GM19467 (cell line): Measurements from ENCODE around the gene SLCO3A1.

Source experiments
- ATAC-seq: cut with Tn5 transposase; IDR thresholded peaks from one replicate; pipeline ENCODE4 v1.9.1; 2021; ENCODE audit warnings: mild to moderate bottlenecking, moderate library complexity; ENCODE audit not compliant: unreplicated experiment

SLCO3A1 gene

GRCh38 chr15:91909111-91909510, 55.6 kb downstream of the SLCO3A1 start:
- ATAC-seq = no peak

- no peak for ATAC-seq
These were observed 56.1 kb downstream of the SLCO3A1 start for GRCh38 chr15:91909574-91909973.

DNA sequence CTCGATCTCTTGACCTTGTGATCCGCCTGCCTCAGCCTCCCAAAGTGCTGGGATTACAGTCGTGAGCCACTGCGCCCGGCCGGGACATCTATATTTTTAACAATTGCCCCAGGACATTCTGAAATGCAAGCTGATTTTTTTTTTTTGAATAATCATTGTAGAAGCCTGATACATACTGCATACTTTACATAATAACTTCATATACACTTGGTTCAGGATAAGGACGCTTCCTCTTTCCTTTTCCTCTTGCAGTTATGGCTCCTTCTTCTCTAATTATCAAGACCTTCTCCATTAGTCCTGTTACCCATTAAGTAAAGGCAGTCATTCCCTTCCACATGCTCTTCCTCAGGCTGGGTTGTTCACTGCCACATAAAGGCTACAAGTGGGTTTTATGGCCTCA, 58.3 kb downstream of the SLCO3A1 start:
- ATAC-seq = no peak

DNA sequence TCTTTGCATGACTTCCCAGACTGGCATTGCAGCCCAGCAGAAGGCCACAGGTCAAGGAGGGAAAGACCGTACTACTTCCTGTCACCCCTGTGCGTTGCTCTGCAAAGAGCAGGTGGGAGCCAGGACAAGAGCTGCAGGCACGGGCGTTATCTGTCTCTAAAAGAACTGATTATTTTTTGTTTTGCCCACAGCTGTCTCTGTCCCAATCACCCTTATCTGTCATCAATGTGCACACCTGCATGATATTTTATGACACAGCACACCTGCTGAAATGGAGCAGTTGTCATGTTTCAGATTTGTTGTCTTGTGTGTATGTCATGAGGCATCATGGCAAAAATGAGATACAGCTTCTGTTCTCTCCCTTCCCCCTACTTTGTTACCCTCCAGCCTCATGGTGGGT, 58.8 kb downstream of the SLCO3A1 start:
- ATAC-seq = no peak

DNA sequence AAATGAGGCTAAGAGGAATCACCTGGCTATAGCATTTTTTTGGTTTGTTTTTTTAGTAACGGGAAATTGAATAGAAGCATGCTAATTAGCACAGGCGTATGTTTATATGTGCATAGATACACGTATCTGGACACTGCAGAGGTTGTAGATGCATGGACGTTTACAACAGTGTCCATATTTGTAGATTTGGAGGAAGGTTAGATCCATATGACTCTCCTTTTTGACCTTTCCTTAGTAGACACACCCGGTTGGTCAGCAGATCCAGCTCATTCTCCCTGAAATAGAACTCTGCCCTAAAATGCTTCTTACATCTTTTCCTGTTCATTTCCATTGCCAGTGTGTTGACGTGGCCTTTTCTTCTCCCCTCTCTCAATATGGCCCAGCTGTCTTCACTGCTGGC, 60.1 kb downstream of the SLCO3A1 start:
- ATAC-seq = no peak

- ATAC-seq = no peak
These were observed 62.1 kb downstream of the SLCO3A1 start for GRCh38 chr15:91915576-91915975.

GRCh38 chr15:91916051-91916450, 62.5 kb downstream of the SLCO3A1 start:
- ATAC-seq = no peak

DNA sequence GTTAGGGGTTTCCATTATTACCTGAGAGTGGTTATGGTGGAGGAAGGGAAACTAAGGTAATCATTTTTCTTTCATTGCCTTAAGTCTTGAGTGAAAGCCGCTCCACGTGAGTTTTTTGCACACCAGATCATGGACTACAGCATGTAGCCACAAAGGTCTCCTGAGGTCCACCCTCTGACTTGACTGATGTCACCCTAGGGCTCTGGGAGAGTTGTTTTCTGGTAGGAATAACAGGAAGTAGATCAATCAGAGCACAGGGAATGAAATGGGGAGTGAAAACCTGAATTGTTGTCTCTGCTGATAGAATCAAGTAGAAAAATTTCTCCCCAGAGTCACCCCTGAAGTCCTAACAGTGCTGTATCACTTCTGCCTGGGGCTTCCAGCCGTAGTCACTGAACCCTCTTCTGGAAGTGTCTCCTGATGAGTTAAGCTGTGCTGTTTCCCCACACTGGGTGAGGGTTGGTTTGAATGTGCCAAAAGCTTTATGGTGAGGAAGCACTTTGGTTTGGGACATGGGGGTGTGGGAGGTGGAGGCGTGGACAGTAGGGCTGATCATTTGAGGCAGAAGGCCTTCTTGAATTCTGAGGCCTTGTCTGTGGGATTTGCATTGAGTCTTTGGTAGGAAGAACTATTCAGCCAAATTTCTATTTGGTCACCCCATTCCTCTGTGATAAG, 64.3 kb downstream of the SLCO3A1 start:
- no peak for ATAC-seq

DNA sequence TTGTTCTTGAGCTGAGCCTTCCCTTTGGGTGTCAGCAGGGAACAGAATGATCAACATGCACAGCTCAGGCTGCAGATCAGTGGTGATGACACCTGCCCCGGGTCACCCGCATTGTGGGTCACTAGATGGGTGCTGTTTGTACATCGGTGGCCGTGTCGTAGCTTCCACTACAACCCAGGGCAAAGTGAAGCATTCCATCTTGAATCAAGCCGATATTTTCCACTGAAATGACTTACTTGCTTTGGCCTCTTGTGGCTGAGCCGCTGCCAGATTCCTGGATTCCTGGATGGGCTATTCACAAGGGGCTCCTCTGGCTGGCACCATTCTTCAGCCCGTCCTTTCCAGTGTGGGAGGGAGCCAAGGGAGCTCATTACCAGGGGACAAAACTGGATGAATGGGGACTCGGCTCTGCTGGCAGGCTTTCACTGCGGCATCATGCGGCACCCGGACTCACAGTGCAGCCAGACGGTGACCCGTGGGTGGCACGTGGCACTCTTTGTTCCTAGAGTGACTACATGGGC, 65.6 kb downstream of the SLCO3A1 start:
- ATAC-seq = no peak

- no peak for ATAC-seq
These were observed 67.8 kb downstream of the SLCO3A1 start for GRCh38 chr15:91921188-91921842.

DNA sequence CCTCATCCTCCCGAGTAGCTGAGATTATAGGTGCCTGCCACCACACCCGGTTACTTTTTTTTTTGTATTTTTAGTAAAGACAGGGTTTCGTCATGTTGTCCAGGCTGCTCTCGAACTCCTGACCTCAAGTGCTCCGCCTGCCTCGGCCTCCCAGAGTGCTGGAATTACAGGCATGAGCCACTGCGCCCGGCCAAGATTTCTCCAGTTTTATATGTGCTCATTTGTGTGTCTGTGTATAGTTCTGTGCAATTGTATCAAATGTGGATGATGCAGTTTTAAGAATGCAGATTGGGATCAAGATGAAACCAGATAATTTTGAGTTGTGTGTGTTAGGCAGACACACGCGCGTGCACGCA, 68.3 kb downstream of the SLCO3A1 start:
- no peak for ATAC-seq

- ATAC-seq = no peak
These were observed 69.4 kb downstream of the SLCO3A1 start for GRCh38 chr15:91922646-91923547.

DNA sequence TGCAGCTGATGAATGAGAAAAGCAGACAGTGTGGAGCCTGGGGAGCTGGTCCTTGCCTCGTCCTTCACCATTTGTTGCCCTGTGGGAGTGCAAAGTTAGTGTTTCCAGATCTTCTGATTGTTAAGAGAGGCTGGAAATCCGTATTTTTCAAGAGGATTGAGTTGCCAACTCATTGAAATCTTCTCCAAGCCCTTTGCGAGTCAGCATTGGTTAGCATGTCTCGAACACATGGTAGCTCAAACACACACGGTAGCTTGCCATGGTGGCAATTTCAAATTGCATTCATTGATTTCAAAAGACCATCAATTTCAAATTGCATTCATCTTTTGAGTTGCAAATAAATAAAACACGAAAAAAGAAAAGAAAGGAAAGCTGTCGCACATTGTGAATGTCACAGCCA, 70.7 kb downstream of the SLCO3A1 start:
- ATAC-seq = no peak

GRCh38 chr15:91924837-91925495, 71.5 kb downstream of the SLCO3A1 start:
- no peak for ATAC-seq

- ATAC-seq = no peak
These were observed 72.3 kb downstream of the SLCO3A1 start for GRCh38 chr15:91925794-91926193.

GRCh38 chr15:91926908-91927270, 73.4 kb downstream of the SLCO3A1 start:
- no peak for ATAC-seq

DNA sequence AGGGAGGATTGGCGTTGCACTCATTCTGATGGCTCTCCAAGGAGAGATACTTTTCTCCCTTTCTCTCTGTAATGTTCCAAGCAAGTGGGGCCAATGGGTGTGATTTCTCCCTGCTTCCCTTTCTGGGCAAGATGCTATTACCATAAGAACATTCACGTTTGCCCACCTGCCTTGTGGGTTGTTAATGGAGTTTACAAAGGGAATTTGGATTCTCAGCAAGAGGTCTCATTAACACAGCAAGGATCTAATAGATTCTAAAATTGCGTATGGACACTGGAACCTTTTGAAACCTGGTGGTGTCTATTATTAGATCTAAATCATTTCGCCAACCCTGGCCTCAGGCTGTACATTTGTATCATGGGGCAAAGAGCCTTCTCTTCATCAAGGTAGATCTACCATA, 74.1 kb downstream of the SLCO3A1 start:
- no peak for ATAC-seq

- ATAC-seq = no peak
These were observed 75.2 kb downstream of the SLCO3A1 start for GRCh38 chr15:91928675-91929074.

DNA sequence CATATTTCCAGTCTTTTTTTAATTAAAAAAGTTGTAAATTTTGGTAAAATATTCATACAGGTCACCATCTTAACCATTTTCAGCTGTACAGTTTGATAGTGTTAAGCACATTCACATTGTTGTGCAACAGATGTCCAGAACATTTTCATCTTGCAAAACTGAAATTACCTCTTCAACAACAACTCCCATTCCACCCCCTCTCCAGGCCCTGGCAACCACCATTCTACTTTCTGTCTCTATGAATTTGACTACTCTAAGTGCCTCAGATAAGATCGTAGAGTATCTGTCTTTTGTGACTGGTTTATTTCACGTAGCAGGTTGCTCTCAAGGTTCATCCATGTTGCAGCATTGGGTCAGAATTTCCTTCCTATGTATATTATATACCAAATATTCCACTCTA, 76.0 kb downstream of the SLCO3A1 start:
- ATAC-seq = no peak

GRCh38 chr15:91930092-91930491, 76.6 kb downstream of the SLCO3A1 start:
- no peak for ATAC-seq

DNA sequence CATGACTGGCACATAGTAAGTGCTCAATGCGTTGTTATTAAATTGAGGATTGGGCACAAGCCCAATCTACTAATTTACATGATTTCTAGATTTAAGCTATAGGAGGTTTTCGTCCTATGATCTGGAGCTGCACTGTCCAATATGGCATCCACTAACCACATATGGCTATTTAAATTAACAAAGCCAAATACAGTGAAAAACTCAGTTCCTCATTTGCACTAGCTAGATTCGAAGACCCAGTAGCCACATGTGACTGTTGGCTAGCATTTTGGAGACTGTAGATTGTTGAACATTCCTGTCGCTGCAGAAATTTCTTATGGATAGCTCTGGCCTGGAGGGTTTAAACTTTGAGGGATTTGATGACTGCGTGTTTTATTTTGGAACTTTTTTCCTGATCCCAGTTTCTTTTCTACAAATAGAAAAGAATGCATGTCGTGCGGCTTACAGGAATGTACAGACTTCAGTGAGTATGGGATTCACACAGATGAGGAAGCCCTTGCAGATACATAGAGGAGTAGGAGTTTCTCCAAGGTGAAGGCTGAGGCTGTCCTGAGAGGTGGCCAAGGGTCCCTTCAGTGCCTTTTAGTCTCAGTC, 82.8 kb downstream of the SLCO3A1 start:
- no peak for ATAC-seq
